Measurements from ENCODE around the gene BANF2.

GRCh38 chr20:17748279-17748678 lies 48.5 kb downstream of the BANF2 start:
- TF ChIP-seq, protein P1, sequence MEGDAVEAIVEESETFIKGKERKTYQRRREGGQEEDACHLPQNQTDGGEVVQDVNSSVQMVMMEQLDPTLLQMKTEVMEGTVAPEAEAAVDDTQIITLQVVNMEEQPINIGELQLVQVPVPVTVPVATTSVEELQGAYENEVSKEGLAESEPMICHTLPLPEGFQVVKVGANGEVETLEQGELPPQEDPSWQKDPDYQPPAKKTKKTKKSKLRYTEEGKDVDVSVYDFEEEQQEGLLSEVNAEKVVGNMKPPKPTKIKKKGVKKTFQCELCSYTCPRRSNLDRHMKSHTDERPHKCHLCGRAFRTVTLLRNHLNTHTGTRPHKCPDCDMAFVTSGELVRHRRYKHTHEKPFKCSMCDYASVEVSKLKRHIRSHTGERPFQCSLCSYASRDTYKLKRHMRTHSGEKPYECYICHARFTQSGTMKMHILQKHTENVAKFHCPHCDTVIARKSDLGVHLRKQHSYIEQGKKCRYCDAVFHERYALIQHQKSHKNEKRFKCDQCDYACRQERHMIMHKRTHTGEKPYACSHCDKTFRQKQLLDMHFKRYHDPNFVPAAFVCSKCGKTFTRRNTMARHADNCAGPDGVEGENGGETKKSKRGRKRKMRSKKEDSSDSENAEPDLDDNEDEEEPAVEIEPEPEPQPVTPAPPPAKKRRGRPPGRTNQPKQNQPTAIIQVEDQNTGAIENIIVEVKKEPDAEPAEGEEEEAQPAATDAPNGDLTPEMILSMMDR (IDR thresholded peaks at IDR 0.05): no peak
- TF ChIP-seq POLR2AphosphoS5 (IDR thresholded peaks at IDR 0.05): no peak
